Keratinocyte (primary cell): ENCODE measurements around the gene TNPO3. TPM values are rescaled to one million over a fixed set of nuclear protein-coding genes. Genes with fewer than 3 reads are reported as not detected.

ENCODE experiments used
- DNase-seq: peaks from one replicate; pipeline ENCODE4 v3.0.0-alpha.2; 2011; ENCODE audit warnings: low read depth, missing footprints, low spot score
- FAIRE-seq: peaks from 2 replicates; lab custom pipeline; 2011; peaks lifted over from hg19 to GRCh38; lab: Jason Lieb, UNC
- H2AFZ ChIP-seq: 2 replicates; pipeline ENCODE4 v1.6.0; 2012; ENCODE audit warnings: low read length, control low read depth, inconsistent platforms; ENCODE audit not compliant: control insufficient read depth
- H3K27ac ChIP-seq: 2 replicates; pipeline ENCODE4 v1.5.1; 2011; ENCODE audit warnings: low read length; ENCODE audit not compliant: control insufficient read depth, insufficient read depth
- H3K27me3 ChIP-seq: 3 replicates; pipeline ENCODE4 v1.6.0; 2011; ENCODE audit warnings: low read length; ENCODE audit not compliant: control insufficient read depth, insufficient read depth; ENCODE audit errors: extremely low read depth
- H3K36me3 ChIP-seq, 2 experiments: 2 replicates in 1 of 2; 3 replicates in 1 of 2; pipeline ENCODE4 v1.5.1; 2011; ENCODE audit warnings: low read length in 2 of 2, mild to moderate bottlenecking in 1 of 2; ENCODE audit not compliant: control insufficient read depth in 2 of 2, insufficient read depth in 2 of 2; ENCODE audit errors: extremely low read depth in 1 of 2
- H3K4me1 ChIP-seq: 3 replicates; pipeline ENCODE4 v1.5.1; 2011; ENCODE audit warnings: low read length; ENCODE audit not compliant: control insufficient read depth, insufficient read depth; ENCODE audit errors: extremely low read depth
- H3K4me2 ChIP-seq: 3 replicates; pipeline ENCODE4 v1.6.0; 2011; ENCODE audit warnings: low read depth, low read length; ENCODE audit not compliant: control insufficient read depth, insufficient read depth; ENCODE audit errors: extremely low read depth
- H3K4me3 ChIP-seq, 3 experiments: fragments of 200-600 bp in 1 of 3; sonication (generic) in 1 of 3; 2 replicates in 2 of 3; 3 replicates in 1 of 3; pipeline ENCODE4 v1.5.1; 2011 to 2016; ENCODE audit warnings: low read length in 3 of 3, mild to moderate bottlenecking in 3 of 3, control low read depth in 2 of 3, inconsistent platforms in 1 of 3, low read depth in 1 of 3, mixed read lengths in 1 of 3, mixed run types in 1 of 3, moderate library complexity in 1 of 3; ENCODE audit not compliant: control insufficient read depth in 2 of 3, insufficient read depth in 2 of 3; ENCODE audit errors: extremely low read depth in 1 of 3
- H3K79me2 ChIP-seq: 2 replicates; pipeline ENCODE4 v1.6.0; 2012; ENCODE audit warnings: low read length; ENCODE audit not compliant: control insufficient read depth, insufficient read depth
- H3K9ac ChIP-seq: 3 replicates; pipeline ENCODE4 v1.6.0; 2011; ENCODE audit warnings: low read length; ENCODE audit not compliant: control insufficient read depth, insufficient read depth; ENCODE audit errors: extremely low read depth
- H3K9me1 ChIP-seq: 3 replicates; pipeline ENCODE4 v1.6.0; 2011; ENCODE audit warnings: low read length; ENCODE audit not compliant: control insufficient read depth, insufficient read depth; ENCODE audit errors: extremely low read depth
- H3K9me3 ChIP-seq: 2 replicates; pipeline ENCODE4 v1.5.1; 2012; ENCODE audit warnings: low read depth, low read length; ENCODE audit not compliant: control insufficient read depth
- H4K20me1 ChIP-seq: 3 replicates; pipeline ENCODE4 v1.6.0; 2011; ENCODE audit warnings: low read length; ENCODE audit not compliant: control insufficient read depth, insufficient read depth; ENCODE audit errors: extremely low read depth
- CTCF ChIP-seq, 3 experiments: IDR thresholded peaks in 1 of 3; conservative IDR thresholded peaks in 1 of 3; optimal IDR thresholded peaks in 1 of 3; 2 replicates in 2 of 3; 3 replicates in 1 of 3; pipeline versions ENCODE3 to v1.5.1; 2011; ENCODE audit warnings: low read length in 3 of 3, mild to moderate bottlenecking in 3 of 3, moderate library complexity in 2 of 3, control low read depth in 1 of 3, inconsistent platforms in 1 of 3; ENCODE audit not compliant: insufficient read depth in 2 of 3; ENCODE audit errors: extremely low read depth in 1 of 3
- EZH2 ChIP-seq: IDR thresholded peaks from one replicate; pipeline ENCODE4 v1.6.1; 2012; ENCODE audit warnings: inconsistent platforms, mild to moderate bottlenecking, low read length, moderate library complexity
- dilution Hi-C: fragments of 300-500 bp; cut with MboI; formaldehyde crosslinking; loops from one replicate; pipeline ENCODE4 v1.7.0; 2020; ENCODE audit warnings: low sequenced_read_pairs; ENCODE audit not compliant: extremely low pct_ligation_motif_present
- polyA plus RNA-seq, 5 experiments: library from polyadenylated mRNA; depleted of rRNA in 3 of 5; stranded (reverse) in 3 of 5; stranded (forward) in 1 of 5; unstranded in 1 of 5; fragments of >200 nt; gene quantifications; 1 replicate in 1 of 5; 2 replicates in 3 of 5; 3 replicates in 1 of 5; pipeline versions ENCODE4 v1.2.1 to v1.2.3, GENCODE V29; 2011 to 2012; ENCODE audit warnings: missing spikeins in 2 of 5, low read depth in 1 of 5, low replicate concordance in 1 of 5

Gene TNPO3
- polyA plus RNA-seq, 1 donor (not counting 4 experiments of a cell fraction or from before 2014, with no cell fraction given), result 35.1 TPM

DNA sequence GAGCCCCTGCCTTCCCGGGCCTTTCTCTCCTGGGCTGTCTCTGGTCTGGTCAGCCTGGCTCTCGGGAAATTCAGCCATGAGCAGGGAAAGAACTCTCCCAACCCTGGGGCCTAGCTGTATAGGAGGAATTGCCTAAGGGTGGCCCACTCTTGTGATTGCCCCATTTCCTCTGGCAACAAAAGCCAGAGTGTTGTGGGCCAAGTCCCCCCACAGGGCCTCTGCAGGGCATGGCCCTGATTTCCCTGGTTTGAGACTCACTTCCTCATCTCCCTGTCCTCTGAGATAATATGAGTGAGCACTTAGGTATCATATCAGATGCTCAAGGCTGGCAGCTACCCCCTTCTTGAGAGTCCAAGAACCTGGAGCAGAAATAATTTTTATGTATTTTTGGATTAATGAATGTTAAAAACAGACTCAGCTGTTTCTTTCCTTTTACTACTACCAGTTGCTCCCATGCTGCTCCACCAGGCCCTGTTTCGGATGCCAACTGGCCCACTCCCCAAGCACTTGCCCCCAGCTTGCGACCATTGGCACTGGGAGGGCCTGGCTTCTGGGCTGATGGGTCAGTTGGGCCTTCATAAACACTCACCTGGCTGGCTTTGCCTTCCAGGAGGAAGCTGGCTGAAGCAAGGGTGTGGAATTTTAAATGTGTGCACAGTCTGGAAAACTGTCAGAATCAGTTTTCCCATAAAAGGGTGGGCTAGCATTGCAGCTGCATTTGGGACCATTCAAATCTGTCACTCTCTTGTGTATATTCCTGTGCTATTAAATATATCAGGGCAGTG, 105.7 kb downstream of the TNPO3 start:
- Histone ChIP-seq H3K36me3 (peaks cover 9 to 10% of the 10 kb centered on the region in 2 experiments), H2AFZ (no peak overlapping the region), H3K27ac (no peak overlapping the region), H3K4me1 (no peaks in the 10 kb centered on the region), H3K79me2 (no peaks in the 10 kb centered on the region), H3K9me1 (no peaks in the 10 kb centered on the region), H3K9me3 (no peaks in the 10 kb centered on the region), H3K4me2 (no peak overlapping the region), H4K20me1 (no peaks in the 10 kb centered on the region), H3K27me3 (no peaks in the 10 kb centered on the region), H3K4me3 (no peak overlapping the region), H3K9ac (no peak overlapping the region)
- no peak for FAIRE-seq
- no peak for DNase-seq
- TF ChIP-seq EZH2, result no peak
- no peak for TF ChIP-seq CTCF (optimal IDR thresholded peaks at IDR 0.05 in 1 of 3, IDR thresholded peaks at IDR 0.05 in 1 of 3, conservative IDR thresholded peaks at IDR 0.05 in 1 of 3; ENCODE audit: extremely low read depth in 1 of 3, insufficient read depth in 2 of 3, low read length in 3 of 3)
- dilution Hi-C loops, result no loop called here

DNA sequence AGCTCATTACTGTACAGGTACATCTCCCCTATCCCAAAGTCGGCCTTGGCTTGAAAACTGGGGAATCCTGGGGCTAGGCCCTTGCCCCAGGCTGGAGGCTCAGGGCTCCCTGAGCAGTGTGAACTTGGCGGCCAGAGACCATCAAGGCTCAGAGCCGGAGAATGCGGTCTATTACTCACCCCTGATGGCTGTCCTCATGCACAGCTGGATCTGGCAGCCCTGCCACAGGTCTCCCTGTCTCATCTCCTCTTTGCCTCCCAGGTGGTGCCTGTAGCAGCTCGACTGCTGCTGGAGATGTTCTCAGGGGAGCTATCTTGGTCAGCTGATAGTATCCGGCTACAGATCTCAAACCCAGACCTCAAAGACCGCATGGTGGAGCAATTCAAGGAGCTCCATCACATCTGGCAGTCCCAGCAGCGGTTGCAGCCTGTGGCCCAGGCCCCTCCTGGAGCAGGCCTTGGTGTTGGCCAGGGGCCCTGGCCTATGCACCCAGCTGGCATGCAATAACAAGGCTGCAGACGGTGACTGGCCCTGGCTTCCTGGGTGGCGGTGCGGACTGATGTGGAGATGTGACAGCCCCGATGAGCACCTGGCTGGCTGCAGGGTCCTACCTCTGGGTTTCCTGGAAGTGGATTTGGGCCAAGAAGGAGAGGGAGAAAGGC, 106.5 kb downstream of the TNPO3 start:
- Histone ChIP-seq H3K27ac (no peak overlapping the region), H4K20me1 (no peaks in the 10 kb centered on the region), H3K9me1 (no peaks in the 10 kb centered on the region), H3K79me2 (no peaks in the 10 kb centered on the region), H3K4me1 (no peaks in the 10 kb centered on the region), H3K9me3 (no peaks in the 10 kb centered on the region), H3K36me3 (peaks cover 6 to 10% of the 10 kb centered on the region in 2 experiments), H3K4me2 (no peak overlapping the region), H3K9ac (no peak overlapping the region), H3K27me3 (no peaks in the 10 kb centered on the region), H2AFZ (no peak overlapping the region), H3K4me3 (no peak overlapping the region)
- no peak for TF ChIP-seq CTCF (optimal IDR thresholded peaks at IDR 0.05 in 1 of 3, IDR thresholded peaks at IDR 0.05 in 1 of 3, conservative IDR thresholded peaks at IDR 0.05 in 1 of 3; ENCODE audit: extremely low read depth in 1 of 3, insufficient read depth in 2 of 3, low read length in 3 of 3)
- no peak for TF ChIP-seq EZH2
- FAIRE-seq (no peak), DNase-seq (no peak)
- dilution Hi-C loops, result no loop called here
